ENCODE data around the gene BHLHE40.

DNA sequence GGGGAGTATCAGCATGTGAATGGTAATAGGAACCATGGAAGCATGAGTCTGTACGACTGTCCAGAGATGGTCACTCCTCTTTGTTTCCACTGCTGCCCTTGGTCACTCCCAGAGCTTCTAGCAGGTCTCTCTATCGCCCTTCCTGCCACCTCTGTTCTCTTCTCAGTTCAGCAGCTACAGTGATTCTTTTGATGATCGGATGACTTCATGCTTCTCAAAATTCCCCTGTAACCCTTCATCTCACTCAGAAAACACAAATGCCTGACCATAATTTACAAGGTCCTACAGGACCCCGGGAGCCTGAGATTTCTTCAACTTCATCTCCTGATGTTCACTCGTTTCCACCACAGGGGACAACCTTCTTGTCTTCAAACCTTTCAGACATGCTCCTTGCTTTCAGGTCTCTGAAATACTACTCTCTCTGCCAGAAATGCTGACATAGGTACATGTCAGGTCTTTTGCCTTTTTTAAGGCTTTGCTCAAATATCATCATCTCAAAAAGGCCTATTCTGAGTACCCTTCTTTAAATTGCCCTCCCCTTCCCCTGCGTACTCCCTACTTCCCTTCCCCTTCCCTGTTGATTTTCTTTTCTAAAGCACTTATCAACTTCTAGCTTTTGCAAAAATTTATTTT is 42.1 kb upstream of the BHLHE40 start:
- TF ChIP-seq, protein P1, sequence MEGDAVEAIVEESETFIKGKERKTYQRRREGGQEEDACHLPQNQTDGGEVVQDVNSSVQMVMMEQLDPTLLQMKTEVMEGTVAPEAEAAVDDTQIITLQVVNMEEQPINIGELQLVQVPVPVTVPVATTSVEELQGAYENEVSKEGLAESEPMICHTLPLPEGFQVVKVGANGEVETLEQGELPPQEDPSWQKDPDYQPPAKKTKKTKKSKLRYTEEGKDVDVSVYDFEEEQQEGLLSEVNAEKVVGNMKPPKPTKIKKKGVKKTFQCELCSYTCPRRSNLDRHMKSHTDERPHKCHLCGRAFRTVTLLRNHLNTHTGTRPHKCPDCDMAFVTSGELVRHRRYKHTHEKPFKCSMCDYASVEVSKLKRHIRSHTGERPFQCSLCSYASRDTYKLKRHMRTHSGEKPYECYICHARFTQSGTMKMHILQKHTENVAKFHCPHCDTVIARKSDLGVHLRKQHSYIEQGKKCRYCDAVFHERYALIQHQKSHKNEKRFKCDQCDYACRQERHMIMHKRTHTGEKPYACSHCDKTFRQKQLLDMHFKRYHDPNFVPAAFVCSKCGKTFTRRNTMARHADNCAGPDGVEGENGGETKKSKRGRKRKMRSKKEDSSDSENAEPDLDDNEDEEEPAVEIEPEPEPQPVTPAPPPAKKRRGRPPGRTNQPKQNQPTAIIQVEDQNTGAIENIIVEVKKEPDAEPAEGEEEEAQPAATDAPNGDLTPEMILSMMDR (IDR thresholded peaks at IDR 0.05), result no peak
- TF ChIP-seq POLR2A (IDR thresholded peaks at IDR 0.05), result no peak
